ENCODE measurements around the gene DUS1L.

Gene DUS1L

GRCh38 chr17:82035488-82035887 is 30.1 kb downstream of the DUS1L start:
- no peak for DNase-seq (ENCODE audit: insufficient read length, low spot score)
- no peak for FAIRE-seq
- TF ChIP-seq POLR2A (IDR thresholded peaks at IDR 0.05; ENCODE audit: low read depth, low read length) = no peak

GRCh38 chr17:82034371-82035011 is 31.1 kb downstream of the DUS1L start:
- DNase-seq (ENCODE audit: insufficient read length, low spot score) (no peak), FAIRE-seq (no peak)
- no peak for TF ChIP-seq POLR2A (IDR thresholded peaks at IDR 0.05; ENCODE audit: low read depth, low read length)

DNA sequence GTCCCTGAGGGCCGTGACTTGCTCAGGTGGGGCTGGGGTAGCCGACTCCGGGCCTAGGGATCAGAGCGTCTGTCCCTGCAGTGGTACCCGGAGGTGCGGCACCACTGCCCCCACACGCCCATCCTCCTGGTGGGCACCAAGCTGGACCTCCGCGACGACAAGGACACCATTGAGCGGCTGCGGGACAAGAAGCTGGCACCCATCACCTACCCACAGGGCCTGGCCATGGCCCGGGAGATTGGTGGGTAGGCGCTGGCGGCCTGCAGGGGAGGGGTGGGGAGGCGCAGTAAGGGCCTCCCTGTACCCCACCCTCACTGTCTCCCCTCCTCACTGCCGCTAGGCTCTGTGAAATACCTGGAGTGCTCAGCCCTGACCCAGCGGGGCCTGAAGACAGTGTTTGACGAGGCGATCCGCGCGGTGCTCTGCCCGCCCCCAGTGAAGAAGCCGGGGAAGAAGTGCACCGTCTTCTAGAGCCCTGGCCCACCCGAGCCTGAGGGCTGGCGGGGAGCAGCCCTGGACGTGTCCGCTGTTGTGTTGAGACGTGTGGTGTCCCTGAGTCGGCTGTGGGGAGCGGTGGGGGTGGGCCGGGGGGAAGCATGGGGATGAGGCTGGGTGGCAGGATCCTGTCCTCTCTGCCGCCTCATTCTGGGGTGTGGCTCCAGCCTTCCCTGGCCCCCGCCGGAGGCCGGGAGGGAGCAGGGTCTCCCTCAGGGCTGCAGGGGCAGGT is 32.1 kb downstream of the DUS1L start:
- FAIRE-seq = no peak
- TF ChIP-seq POLR2A (IDR thresholded peaks at IDR 0.05; ENCODE audit: low read depth, low read length) = no peak
- no peak for DNase-seq (ENCODE audit: insufficient read length, low spot score)

DNA sequence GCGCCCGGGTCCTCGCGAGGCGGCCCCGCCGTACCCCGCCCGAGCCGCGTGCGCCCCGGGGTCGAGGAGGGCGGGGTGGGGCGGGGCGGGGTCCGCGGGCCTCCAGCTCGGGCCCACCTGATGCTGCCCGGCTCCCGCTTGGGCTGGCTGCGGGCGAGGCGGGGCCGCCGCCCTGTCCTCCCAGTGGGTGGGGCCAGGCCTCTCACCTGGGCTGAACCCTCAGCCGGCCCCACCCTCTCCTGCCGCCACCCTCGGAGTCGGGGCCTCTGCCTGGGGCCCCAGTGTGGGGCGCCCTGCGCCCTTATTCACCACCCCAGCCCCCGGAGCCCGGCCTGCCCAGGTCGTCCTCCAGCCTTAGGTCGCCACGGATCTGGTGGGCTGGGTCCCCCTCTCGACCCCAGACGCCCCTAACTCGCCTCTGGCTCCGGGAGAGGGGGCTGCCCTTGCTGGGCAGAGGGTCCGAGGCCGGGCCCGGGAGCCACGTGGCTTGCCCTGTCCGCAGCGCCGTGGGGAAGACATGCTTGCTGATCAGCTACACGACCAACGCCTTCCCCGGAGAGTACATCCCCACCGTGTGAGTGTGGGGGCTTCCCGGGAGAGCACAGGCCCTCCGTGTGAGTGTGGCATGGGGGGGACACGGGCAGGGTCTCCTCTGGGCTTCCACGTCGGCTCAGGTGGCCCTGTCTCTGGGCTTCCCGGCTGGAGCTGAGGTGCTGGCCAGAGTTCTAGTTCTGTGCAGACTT is 33.5 kb downstream of the DUS1L start:
- no peak for TF ChIP-seq POLR2A (IDR thresholded peaks at IDR 0.05; ENCODE audit: low read depth, low read length)
- DNase-seq (ENCODE audit: insufficient read length, low spot score) (no peak), FAIRE-seq (no peak)

DNA sequence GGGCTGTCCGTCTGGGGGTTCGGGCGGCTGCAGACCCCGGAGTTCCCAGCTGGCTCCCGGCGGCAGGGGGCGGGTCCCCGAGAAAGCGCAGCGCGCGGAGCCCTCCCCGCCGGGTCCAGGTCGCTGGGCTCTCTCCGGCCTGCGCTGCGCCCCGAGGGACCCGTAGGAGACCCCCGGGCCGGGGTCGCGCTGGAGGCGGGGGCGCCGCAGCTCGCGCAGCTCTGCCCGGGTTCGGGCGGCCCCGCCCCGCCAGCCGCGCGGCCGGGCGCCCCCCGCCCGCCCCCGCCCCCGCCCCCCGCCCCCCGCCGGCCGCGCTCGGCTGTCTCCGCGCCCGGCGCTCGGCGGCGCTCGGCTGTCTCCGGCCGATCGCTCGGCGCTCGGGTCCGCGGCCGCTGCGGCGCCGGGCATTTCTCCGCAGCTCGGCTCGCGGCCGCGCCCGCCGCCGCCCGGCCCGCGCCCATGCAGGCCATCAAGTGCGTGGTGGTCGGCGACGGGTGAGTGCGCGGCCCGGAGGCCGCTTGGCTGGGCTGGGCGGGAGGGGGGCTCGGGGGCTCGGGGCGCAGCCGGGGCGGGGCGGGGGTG is 34.2 kb downstream of the DUS1L start, which contains the start of gene RAC3:
RAC3 (plus strand) TSS at position 376 of the 582 bp plus-strand sequence; CDS start at position 460, 84 bp downstream.
- FAIRE-seq = no peak

GRCh38 chr17:82030470-82031302 is 34.9 kb downstream of the DUS1L start:
- no peak for FAIRE-seq
- no peak for DNase-seq (ENCODE audit: insufficient read length, low spot score)
- TF ChIP-seq POLR2A (IDR thresholded peaks at IDR 0.05; ENCODE audit: low read depth, low read length) = no peak

More for the DNA sequence above, 34.2 kb downstream of the DUS1L start, which contains the start of gene RAC3:
- DNase-seq (ENCODE audit: insufficient read length, low spot score) = peak; percentile 65
- TF ChIP-seq POLR2A (IDR thresholded peaks at IDR 0.05; ENCODE audit: low read depth, low read length) = no peak

DNA sequence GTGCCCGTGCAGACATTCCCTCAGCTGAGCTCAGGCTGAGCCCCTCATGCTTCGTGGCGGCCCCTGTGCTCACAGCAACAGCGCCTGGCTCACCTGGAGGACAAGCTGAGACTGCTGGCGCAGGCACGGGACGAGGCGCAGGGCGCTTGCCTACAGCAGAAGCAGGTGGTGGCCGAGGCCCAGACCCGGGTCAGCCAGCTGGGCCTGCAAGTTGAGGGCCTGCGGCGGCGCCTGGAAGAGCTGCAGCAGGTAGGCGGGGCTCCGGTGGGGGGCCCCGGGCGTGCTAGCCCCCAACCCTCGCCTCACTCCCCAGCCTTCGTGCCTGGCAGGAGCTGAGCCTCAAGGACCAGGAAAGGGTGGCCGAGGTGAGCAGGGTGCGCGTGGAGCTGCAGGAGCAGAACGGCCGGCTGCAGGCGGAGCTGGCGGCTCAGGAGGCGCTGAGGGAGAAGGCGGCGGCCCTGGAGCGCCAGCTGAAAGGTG is 35.6 kb downstream of the DUS1L start:
- no peak for TF ChIP-seq POLR2A (IDR thresholded peaks at IDR 0.05; ENCODE audit: low read depth, low read length)
- FAIRE-seq (no peak), DNase-seq (ENCODE audit: insufficient read length, low spot score) (no peak)

DNA sequence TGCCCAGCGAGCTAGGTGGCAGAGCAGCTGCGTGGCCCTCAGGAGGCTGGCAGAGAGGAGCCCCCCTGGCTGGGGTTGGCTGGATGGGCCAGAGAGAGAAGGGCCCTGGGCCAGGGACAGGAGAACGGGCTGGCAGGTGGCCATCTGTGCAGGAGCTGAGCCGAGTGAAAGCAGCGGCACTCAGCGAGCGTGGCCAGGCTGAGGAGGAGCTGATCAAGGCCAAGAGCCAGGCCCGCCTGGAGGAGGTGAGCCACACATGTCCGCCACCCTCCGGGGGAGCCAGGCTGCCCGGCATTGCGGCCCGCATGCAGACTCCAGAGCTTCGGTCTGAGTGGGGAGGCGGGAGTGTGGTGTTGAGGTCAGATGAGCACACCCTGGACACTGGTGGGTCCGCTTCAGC is 36.2 kb downstream of the DUS1L start:
- no peak for FAIRE-seq

GRCh38 chr17:82028966-82029365 is 36.6 kb downstream of the DUS1L start:
- FAIRE-seq = no peak
- no peak for DNase-seq (ENCODE audit: insufficient read length, low spot score)

More for the DNA sequence above, 36.2 kb downstream of the DUS1L start:
- no peak for DNase-seq (ENCODE audit: insufficient read length, low spot score)
- TF ChIP-seq POLR2A (IDR thresholded peaks at IDR 0.05; ENCODE audit: low read depth, low read length) = no peak

GRCh38 chr17:82028246-82028645 is 37.4 kb downstream of the DUS1L start:
- TF ChIP-seq POLR2A (IDR thresholded peaks at IDR 0.05; ENCODE audit: low read depth, low read length) = no peak
- no peak for DNase-seq (ENCODE audit: insufficient read length, low spot score)
- no peak for FAIRE-seq

More at GRCh38 chr17:82028966-82029365, 36.6 kb downstream of the DUS1L start:
- TF ChIP-seq POLR2A (IDR thresholded peaks at IDR 0.05; ENCODE audit: low read depth, low read length) = no peak

DNA sequence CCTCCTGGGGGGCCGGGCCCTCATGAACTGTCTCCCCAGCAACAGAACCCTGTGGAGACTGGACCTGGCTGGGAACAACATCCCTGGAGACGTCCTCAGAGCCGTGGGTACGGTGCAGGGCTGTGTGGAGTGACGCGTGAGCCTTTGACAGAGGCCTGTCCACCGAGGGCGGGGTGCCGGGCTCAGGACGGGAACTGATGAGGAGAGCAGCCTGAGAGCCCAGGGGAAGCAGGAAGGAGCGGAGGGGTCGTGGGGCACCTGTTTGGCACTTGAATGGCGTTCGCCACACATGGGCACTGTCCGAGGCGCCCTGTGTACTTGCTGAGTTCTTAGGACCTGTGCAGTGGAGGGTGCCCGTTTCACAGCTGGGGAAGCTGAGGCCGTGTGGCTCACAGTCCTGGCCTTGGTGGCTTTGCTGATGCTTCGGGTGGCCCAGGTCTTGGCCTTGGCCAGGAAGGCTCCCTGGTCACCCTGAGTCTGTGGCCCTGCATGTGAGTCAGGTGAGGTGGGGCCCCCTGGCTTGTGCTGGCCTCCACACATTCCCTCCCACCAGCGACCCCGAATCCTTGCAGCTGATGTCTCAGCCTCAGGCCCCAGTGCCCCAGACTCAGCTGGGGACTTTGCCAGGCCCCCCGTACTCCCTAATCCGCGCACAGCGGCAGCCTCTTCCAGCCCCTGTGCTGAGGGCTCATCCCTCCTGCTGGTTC is 40.0 kb downstream of the DUS1L start:
- no peak for TF ChIP-seq POLR2A (IDR thresholded peaks at IDR 0.05; ENCODE audit: low read depth, low read length)
- DNase-seq (ENCODE audit: insufficient read length, low spot score) (no peak), FAIRE-seq (no peak)

- no peak for DNase-seq (ENCODE audit: insufficient read length, low spot score)
- FAIRE-seq = no peak
- no peak for TF ChIP-seq POLR2A (IDR thresholded peaks at IDR 0.05; ENCODE audit: low read depth, low read length)
Measured at GRCh38 chr17:82024859-82025258, 40.7 kb downstream of the DUS1L start.
